ENCODE measurements around the gene COL16A1.

Gene COL16A1

GRCh38 chr1:31620631-31621497, 83.0 kb downstream of the COL16A1 start:
- Histone ChIP-seq H3K36me3 (ENCODE audit: control insufficient read depth, insufficient read depth, low read length) (no peaks in the 10 kb centered on the region), H3K9ac (ENCODE audit: low read length) (no peak overlapping the region), H3K9me3 (ENCODE audit: control insufficient read depth, insufficient read depth, low read depth, low read length) (no peaks in the 10 kb centered on the region), H3K4me1 (ENCODE audit: control insufficient read depth, insufficient read depth, low read length) (peaks cover 4% of the 10 kb centered on the region; the same call in 1 of the 2 replicates), H3K4me3 (ENCODE audit: low read depth, low read length) (no peak overlapping the region), H3K27me3 (ENCODE audit: control insufficient read depth, insufficient read depth, low read length) (peaks cover 32% of the 10 kb centered on the region), H3K27ac (ENCODE audit: low read depth, low read length) (no peak overlapping the region)

- H3K4me3 ChIP-seq (ENCODE audit: low read depth, low read length) = no peak overlapping the region
- H3K9me3 ChIP-seq (ENCODE audit: control insufficient read depth, insufficient read depth, low read depth, low read length) = no peaks in the 10 kb centered on the region
- H3K9ac ChIP-seq (ENCODE audit: low read length) = no peak overlapping the region
- H3K4me1 ChIP-seq (ENCODE audit: control insufficient read depth, insufficient read depth, low read length) = peaks cover 10% of the 10 kb centered on the region
- H3K27ac ChIP-seq (ENCODE audit: low read depth, low read length) = no peak overlapping the region
- no peaks in the 10 kb centered on the region for H3K36me3 ChIP-seq (ENCODE audit: control insufficient read depth, insufficient read depth, low read length)
- H3K27me3 ChIP-seq (ENCODE audit: control insufficient read depth, insufficient read depth, low read length) = peaks cover 44% of the 10 kb centered on the region
These were observed 84.6 kb downstream of the COL16A1 start for GRCh38 chr1:31618916-31619846.

GRCh38 chr1:31617916-31618746, 85.7 kb downstream of the COL16A1 start:
- H3K4me1 ChIP-seq (ENCODE audit: control insufficient read depth, insufficient read depth, low read length) = peaks cover 13% of the 10 kb centered on the region
- peak overlapping the region; percentile 25 for H3K9ac ChIP-seq (ENCODE audit: low read length)
- H3K9me3 ChIP-seq (ENCODE audit: control insufficient read depth, insufficient read depth, low read depth, low read length) = no peaks in the 10 kb centered on the region
- peak overlapping the region; percentile 77 for H3K4me3 ChIP-seq (ENCODE audit: low read depth, low read length)
- H3K27me3 ChIP-seq (ENCODE audit: control insufficient read depth, insufficient read depth, low read length) = peaks cover 44% of the 10 kb centered on the region
- no peak overlapping the region for H3K27ac ChIP-seq (ENCODE audit: low read depth, low read length)
- no peaks in the 10 kb centered on the region for H3K36me3 ChIP-seq (ENCODE audit: control insufficient read depth, insufficient read depth, low read length)

- H3K9ac ChIP-seq (ENCODE audit: low read length) = peak within 1 kb of the TSS; percentile 25
- peaks cover 44% of the 10 kb centered on the region for H3K27me3 ChIP-seq (ENCODE audit: control insufficient read depth, insufficient read depth, low read length)
- H3K4me3 ChIP-seq (ENCODE audit: low read depth, low read length) = peak within 1 kb of the TSS; percentile 77
- H3K36me3 ChIP-seq (ENCODE audit: control insufficient read depth, insufficient read depth, low read length) = no peaks in the 10 kb centered on the region
- H3K4me1 ChIP-seq (ENCODE audit: control insufficient read depth, insufficient read depth, low read length) = peaks cover 13% of the 10 kb centered on the region
- H3K9me3 ChIP-seq (ENCODE audit: control insufficient read depth, insufficient read depth, low read depth, low read length) = no peaks in the 10 kb centered on the region
- no peak within 1 kb of the TSS for H3K27ac ChIP-seq (ENCODE audit: low read depth, low read length)
These were observed 86.5 kb downstream of the COL16A1 start, which contains the start of gene HCRTR1 for GRCh38 chr1:31617218-31617915. Gene HCRTR1, plus strand, starts transcription at chr1:31617689. Its CDS starts 1,504 bp downstream, at chr1:31619193.

- Histone ChIP-seq H3K4me1 (ENCODE audit: control insufficient read depth, insufficient read depth, low read length) (peaks cover 13% of the 10 kb centered on the region), H3K27ac (ENCODE audit: low read depth, low read length) (no peak overlapping the region), H3K9ac (ENCODE audit: low read length) (no peak overlapping the region), H3K4me3 (ENCODE audit: low read depth, low read length) (no peak overlapping the region), H3K9me3 (ENCODE audit: control insufficient read depth, insufficient read depth, low read depth, low read length) (no peaks in the 10 kb centered on the region), H3K27me3 (ENCODE audit: control insufficient read depth, insufficient read depth, low read length) (peaks cover 44% of the 10 kb centered on the region), H3K36me3 (ENCODE audit: control insufficient read depth, insufficient read depth, low read length) (no peaks in the 10 kb centered on the region)
These were observed 87.9 kb downstream of the COL16A1 start for GRCh38 chr1:31615939-31616338.

- Histone ChIP-seq H3K4me3 (ENCODE audit: low read depth, low read length) (no peak overlapping the region), H3K9me3 (ENCODE audit: control insufficient read depth, insufficient read depth, low read depth, low read length) (no peaks in the 10 kb centered on the region), H3K4me1 (ENCODE audit: control insufficient read depth, insufficient read depth, low read length) (peaks cover 13% of the 10 kb centered on the region), H3K27me3 (ENCODE audit: control insufficient read depth, insufficient read depth, low read length) (peaks cover 44% of the 10 kb centered on the region), H3K27ac (ENCODE audit: low read depth, low read length) (no peak overlapping the region), H3K36me3 (ENCODE audit: control insufficient read depth, insufficient read depth, low read length) (no peaks in the 10 kb centered on the region), H3K9ac (ENCODE audit: low read length) (no peak overlapping the region)
These were observed 88.4 kb downstream of the COL16A1 start for GRCh38 chr1:31615414-31615813.

GRCh38 chr1:31614414-31615005, 89.3 kb downstream of the COL16A1 start:
- H3K27me3 ChIP-seq (ENCODE audit: control insufficient read depth, insufficient read depth, low read length) = peaks cover 44% of the 10 kb centered on the region
- no peak overlapping the region for H3K27ac ChIP-seq (ENCODE audit: low read depth, low read length)
- no peak overlapping the region for H3K4me3 ChIP-seq (ENCODE audit: low read depth, low read length)
- H3K9ac ChIP-seq (ENCODE audit: low read length) = no peak overlapping the region
- H3K9me3 ChIP-seq (ENCODE audit: control insufficient read depth, insufficient read depth, low read depth, low read length) = no peaks in the 10 kb centered on the region
- H3K4me1 ChIP-seq (ENCODE audit: control insufficient read depth, insufficient read depth, low read length) = peaks cover 13% of the 10 kb centered on the region
- H3K36me3 ChIP-seq (ENCODE audit: control insufficient read depth, insufficient read depth, low read length) = no peaks in the 10 kb centered on the region

GRCh38 chr1:31609514-31610118, 94.2 kb downstream of the COL16A1 start:
- Histone ChIP-seq H3K9me3 (ENCODE audit: control insufficient read depth, insufficient read depth, low read depth, low read length) (no peaks in the 10 kb centered on the region), H3K36me3 (ENCODE audit: control insufficient read depth, insufficient read depth, low read length) (no peaks in the 10 kb centered on the region), H3K4me3 (ENCODE audit: low read depth, low read length) (no peak overlapping the region), H3K27ac (ENCODE audit: low read depth, low read length) (no peak overlapping the region), H3K27me3 (ENCODE audit: control insufficient read depth, insufficient read depth, low read length) (no peaks in the 10 kb centered on the region), H3K4me1 (ENCODE audit: control insufficient read depth, insufficient read depth, low read length) (peaks cover 7% of the 10 kb centered on the region), H3K9ac (ENCODE audit: low read length) (no peak overlapping the region)

GRCh38 chr1:31607360-31607759, 96.5 kb downstream of the COL16A1 start:
- no peaks in the 10 kb centered on the region for H3K27me3 ChIP-seq (ENCODE audit: control insufficient read depth, insufficient read depth, low read length)
- no peak overlapping the region for H3K9ac ChIP-seq (ENCODE audit: low read length)
- H3K4me1 ChIP-seq (ENCODE audit: control insufficient read depth, insufficient read depth, low read length) = no peaks in the 10 kb centered on the region
- no peaks in the 10 kb centered on the region for H3K9me3 ChIP-seq (ENCODE audit: control insufficient read depth, insufficient read depth, low read depth, low read length)
- H3K4me3 ChIP-seq (ENCODE audit: low read depth, low read length) = no peak overlapping the region
- H3K36me3 ChIP-seq (ENCODE audit: control insufficient read depth, insufficient read depth, low read length) = no peaks in the 10 kb centered on the region
- no peak overlapping the region for H3K27ac ChIP-seq (ENCODE audit: low read depth, low read length)
